ENCODE results near the gene NOPCHAP1.

The NOPCHAP1 gene

GRCh38 chr12:105025890-105026289 lies 39.8 kb downstream of the NOPCHAP1 start:
- DNase-seq: no peak

DNA sequence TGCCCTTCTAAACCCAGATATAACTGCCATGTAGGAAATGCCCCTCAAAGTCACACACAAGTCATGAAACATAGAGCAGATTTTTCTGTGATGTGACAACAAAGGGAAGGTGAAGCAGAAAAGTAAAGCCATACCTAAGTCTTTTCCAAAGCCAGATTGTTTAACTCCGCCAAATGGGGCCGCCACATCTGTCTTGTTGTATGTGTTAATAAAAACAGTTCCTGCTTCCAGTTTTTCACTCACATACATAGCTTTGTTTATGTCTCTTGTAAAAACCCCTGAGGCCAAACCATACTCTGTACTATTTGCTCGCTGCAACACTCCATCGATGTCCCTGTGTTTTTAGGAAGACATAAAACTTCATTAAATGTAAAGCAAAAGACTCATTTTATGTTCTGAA lies 40.3 kb downstream of the NOPCHAP1 start:
- no peak for DNase-seq

DNA sequence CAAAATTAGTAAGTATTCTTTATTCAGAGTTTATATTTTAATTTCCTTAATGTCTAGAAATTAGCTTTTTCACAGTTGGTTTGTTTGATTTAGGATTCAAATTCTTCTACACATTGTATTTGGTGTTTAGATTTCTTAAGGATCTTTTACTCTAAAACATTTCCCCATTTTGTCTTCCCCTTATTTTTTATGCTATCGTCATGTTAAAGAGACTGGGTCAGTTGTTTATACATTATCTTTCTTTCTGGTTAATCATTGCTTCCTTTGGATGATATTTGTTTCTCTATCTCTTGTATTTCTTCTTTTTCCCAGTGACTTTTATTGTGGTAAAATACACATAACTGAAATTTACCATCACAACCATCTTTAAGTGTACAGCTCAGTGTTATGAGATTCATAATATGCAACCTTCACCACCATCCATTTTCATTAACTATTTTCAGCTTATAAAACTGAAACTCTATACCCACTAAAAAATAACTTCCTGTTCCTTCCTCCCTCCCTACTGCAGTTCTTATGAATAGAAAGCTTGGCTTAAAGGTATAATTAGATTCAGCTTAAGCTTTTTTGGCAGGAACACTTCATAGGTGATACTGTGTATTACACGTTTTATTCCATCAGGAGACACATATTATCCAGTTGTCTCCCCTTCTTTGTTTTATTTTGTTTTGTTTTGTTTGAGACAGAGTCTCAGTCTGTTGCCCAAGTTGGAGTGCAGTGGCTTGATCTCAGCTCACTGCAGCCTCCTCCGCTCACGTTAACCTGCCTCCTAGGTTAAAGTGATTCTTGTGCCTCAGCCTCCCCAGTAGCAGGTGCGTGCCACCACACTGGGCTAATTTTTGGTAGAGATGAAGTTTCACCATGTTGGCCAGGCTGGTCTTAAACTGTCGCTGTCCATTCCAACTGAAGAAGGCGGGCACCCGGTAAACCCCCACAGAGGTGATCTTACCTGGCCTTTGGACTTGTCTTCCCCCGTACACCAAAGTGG lies 45.0 kb downstream of the NOPCHAP1 start:
- no peak for DNase-seq

GRCh38 chr12:105032703-105033357 lies 46.7 kb downstream of the NOPCHAP1 start:
- no peak for DNase-seq

GRCh38 chr12:105033851-105034250 lies 47.7 kb downstream of the NOPCHAP1 start:
- no peak for DNase-seq

All from stimulated activated CD4-positive, alpha-beta T cell treated with anti-CD3 and anti-CD28 coated beads, Interleukin-12 subunit alpha, Interleukin-12 subunit beta, amount 100 ng/mL, for 4 hours (primary cell).